ENCODE data around the gene FLT3LG. TPM values are rescaled to one million over a fixed set of nuclear protein-coding genes. Genes with fewer than 3 reads are reported as not detected.

FLT3LG gene
- total RNA-seq, 2 experiments from 2014 or later: 8.2 to 8.4 TPM

- no peaks in the 10 kb centered on the region for H3K79me2 ChIP-seq (ENCODE audit: insufficient read depth, low read depth, low read length)
- CTCF ChIA-PET (ENCODE audit: unreplicated experiment): no interaction called here
- H3K9me3 ChIP-seq (ENCODE audit: low read length): no peaks in the 10 kb centered on the region
- intact Hi-C loops (cut with micrococcal nuclease; ENCODE audit: unreplicated experiment): no loop called here
- 0 out of 2 replicates have a peak overlapping the region, but pooled peaks have one; percentile 54 for H3K4me2 ChIP-seq (ENCODE audit: low read length)
- H3K36me3 ChIP-seq (ENCODE audit: insufficient read depth, low read length): no peaks in the 10 kb centered on the region
- no peaks in the 10 kb centered on the region for H3K9me2 ChIP-seq (ENCODE audit: insufficient read depth, low read length)
- no peaks in the 10 kb centered on the region for H4K20me1 ChIP-seq (ENCODE audit: insufficient read depth, low read length)
- TF ChIP-seq, protein P1, sequence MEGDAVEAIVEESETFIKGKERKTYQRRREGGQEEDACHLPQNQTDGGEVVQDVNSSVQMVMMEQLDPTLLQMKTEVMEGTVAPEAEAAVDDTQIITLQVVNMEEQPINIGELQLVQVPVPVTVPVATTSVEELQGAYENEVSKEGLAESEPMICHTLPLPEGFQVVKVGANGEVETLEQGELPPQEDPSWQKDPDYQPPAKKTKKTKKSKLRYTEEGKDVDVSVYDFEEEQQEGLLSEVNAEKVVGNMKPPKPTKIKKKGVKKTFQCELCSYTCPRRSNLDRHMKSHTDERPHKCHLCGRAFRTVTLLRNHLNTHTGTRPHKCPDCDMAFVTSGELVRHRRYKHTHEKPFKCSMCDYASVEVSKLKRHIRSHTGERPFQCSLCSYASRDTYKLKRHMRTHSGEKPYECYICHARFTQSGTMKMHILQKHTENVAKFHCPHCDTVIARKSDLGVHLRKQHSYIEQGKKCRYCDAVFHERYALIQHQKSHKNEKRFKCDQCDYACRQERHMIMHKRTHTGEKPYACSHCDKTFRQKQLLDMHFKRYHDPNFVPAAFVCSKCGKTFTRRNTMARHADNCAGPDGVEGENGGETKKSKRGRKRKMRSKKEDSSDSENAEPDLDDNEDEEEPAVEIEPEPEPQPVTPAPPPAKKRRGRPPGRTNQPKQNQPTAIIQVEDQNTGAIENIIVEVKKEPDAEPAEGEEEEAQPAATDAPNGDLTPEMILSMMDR (conservative IDR thresholded peaks at IDR 0.05; ENCODE audit: low read length): no peak
- TF ChIP-seq EZH2phosphoT487 (IDR thresholded peaks at IDR 0.05; ENCODE audit: borderline replicate concordance, low read depth, low read length): no peak
- no peak overlapping the region for H3K4me3 ChIP-seq (ENCODE audit: low read depth, low read length, poor library complexity, severe bottlenecking)
- H3K27ac ChIP-seq (ENCODE audit: low read depth, low read length, poor library complexity, severe bottlenecking): no peak overlapping the region
- POLR2A ChIA-PET: no interaction called here
- BruUV-seq (replicated peaks): no TSS peak
- DNase-seq (ENCODE audit: low spot score): no peak
- no peak overlapping the region for H2AFZ ChIP-seq (ENCODE audit: low read length)
- peaks cover 4% of the 10 kb centered on the region for H3K4me1 ChIP-seq (ENCODE audit: insufficient read depth, low read length, poor library complexity, severe bottlenecking)
Measured at GRCh38 chr19:49528211-49528771, 54.3 kb downstream of the FLT3LG start.

- H3K4me3 ChIP-seq (ENCODE audit: low read depth, low read length, poor library complexity, severe bottlenecking): no peak overlapping the region
- no peaks in the 10 kb centered on the region for H3K79me2 ChIP-seq (ENCODE audit: insufficient read depth, low read depth, low read length)
- H4K20me1 ChIP-seq (ENCODE audit: insufficient read depth, low read length): no peaks in the 10 kb centered on the region
- TF ChIP-seq, protein P1 (conservative IDR thresholded peaks at IDR 0.05; ENCODE audit: low read length): no peak
- TF ChIP-seq EZH2phosphoT487 (IDR thresholded peaks at IDR 0.05; ENCODE audit: borderline replicate concordance, low read depth, low read length): no peak
- intact Hi-C loops (cut with micrococcal nuclease; ENCODE audit: unreplicated experiment): no loop called here
- no peak overlapping the region for H2AFZ ChIP-seq (ENCODE audit: low read length)
- ChIA-PET POLR2A (no interaction called here), CTCF (ENCODE audit: unreplicated experiment) (no interaction called here)
- no TSS peak for BruUV-seq (replicated peaks)
- H3K4me1 ChIP-seq (ENCODE audit: insufficient read depth, low read length, poor library complexity, severe bottlenecking): peaks cover 23% of the 10 kb centered on the region
- no peaks in the 10 kb centered on the region for H3K36me3 ChIP-seq (ENCODE audit: insufficient read depth, low read length)
- no peak overlapping the region for H3K27ac ChIP-seq (ENCODE audit: low read depth, low read length, poor library complexity, severe bottlenecking)
- H3K9me2 ChIP-seq (ENCODE audit: insufficient read depth, low read length): no peaks in the 10 kb centered on the region
- no peak overlapping the region for H3K4me2 ChIP-seq (ENCODE audit: low read length)
- DNase-seq (ENCODE audit: low spot score): no peak
- no peaks in the 10 kb centered on the region for H3K9me3 ChIP-seq (ENCODE audit: low read length)
Measured at GRCh38 chr19:49530708-49531107, 56.7 kb downstream of the FLT3LG start.

DNA sequence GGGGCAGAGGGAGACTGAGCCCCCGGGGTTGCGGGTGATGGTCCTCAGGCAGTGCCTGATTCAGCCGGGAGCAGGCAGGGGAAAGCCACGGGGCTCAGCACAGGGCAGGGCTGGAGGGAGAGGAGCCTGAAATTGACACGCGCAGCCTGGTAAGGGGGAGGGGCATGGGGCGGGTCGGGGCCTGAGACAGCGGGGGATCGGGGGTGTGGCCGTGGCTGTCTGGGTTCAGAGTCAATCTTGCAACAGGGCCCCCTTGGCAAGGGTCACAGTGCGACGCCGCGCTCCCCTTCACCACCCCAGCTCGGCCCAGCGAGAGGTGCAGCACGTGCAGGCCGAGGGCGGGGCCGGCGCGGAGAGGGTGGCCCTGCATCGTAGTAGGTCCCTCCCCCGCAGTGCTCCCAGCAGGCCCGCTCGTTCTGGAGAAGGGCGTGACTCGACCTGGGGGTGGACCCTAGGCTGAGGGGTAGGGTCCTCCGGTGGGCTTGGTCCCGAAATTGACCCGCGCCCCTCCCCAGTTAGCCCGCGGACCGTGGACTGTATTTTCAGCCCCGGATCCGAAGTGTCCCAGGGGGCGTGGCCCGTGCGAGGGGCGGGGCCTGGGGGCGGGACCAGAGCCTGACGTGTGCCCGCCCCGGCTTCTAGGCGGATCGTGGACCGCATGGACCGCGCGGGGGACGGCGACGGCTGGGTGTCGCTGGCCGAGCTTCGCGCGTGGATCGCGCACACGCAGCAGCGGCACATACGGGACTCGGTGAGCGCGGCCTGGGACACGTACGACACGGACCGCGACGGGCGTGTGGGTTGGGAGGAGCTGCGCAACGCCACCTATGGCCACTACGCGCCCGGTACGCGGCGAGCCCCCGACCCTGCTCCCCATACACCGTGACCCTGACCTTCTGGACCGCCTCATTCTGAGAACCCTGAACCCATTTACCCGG is 59.8 kb downstream of the FLT3LG start:
- no peaks in the 10 kb centered on the region for H4K20me1 ChIP-seq (ENCODE audit: insufficient read depth, low read length)
- no TSS peak for BruUV-seq (replicated peaks)
- H3K9me3 ChIP-seq (ENCODE audit: low read length): no peaks in the 10 kb centered on the region
- peak overlapping the region; percentile 94 for H3K4me2 ChIP-seq (ENCODE audit: low read length)
- no peaks in the 10 kb centered on the region for H3K36me3 ChIP-seq (ENCODE audit: insufficient read depth, low read length)
- intact Hi-C loops (cut with micrococcal nuclease; ENCODE audit: unreplicated experiment): no loop called here
- H3K79me2 ChIP-seq (ENCODE audit: insufficient read depth, low read depth, low read length): no peaks in the 10 kb centered on the region
- peak overlapping the region; percentile 72 for H3K4me3 ChIP-seq (ENCODE audit: low read depth, low read length, poor library complexity, severe bottlenecking)
- ChIA-PET CTCF (ENCODE audit: unreplicated experiment) (no interaction called here), POLR2A (no interaction called here)
- H3K9me2 ChIP-seq (ENCODE audit: insufficient read depth, low read length): no peaks in the 10 kb centered on the region
- DNase-seq (ENCODE audit: low spot score): peak; percentile 82
- no peak overlapping the region for H3K27ac ChIP-seq (ENCODE audit: low read depth, low read length, poor library complexity, severe bottlenecking)
- TF ChIP-seq, protein P1 (conservative IDR thresholded peaks at IDR 0.05; ENCODE audit: low read length): peak; percentile 72
- TF ChIP-seq EZH2phosphoT487 (IDR thresholded peaks at IDR 0.05; ENCODE audit: borderline replicate concordance, low read depth, low read length): no peak
- peak overlapping the region; percentile 80 for H2AFZ ChIP-seq (ENCODE audit: low read length)
- peaks cover 39% of the 10 kb centered on the region for H3K4me1 ChIP-seq (ENCODE audit: insufficient read depth, low read length, poor library complexity, severe bottlenecking)

All from OCI-LY7 (cell line).